Measurements from ENCODE around the gene ACSBG1. TPM values are rescaled to one million over a fixed set of nuclear protein-coding genes. Genes with fewer than 3 reads are reported as not detected.
"Not testable (repeated sequence)": the region's sequence is repeated elsewhere in the genome, so short reads cannot be mapped to it uniquely, and the experiment has no call there.

The ACSBG1 gene
- total RNA-seq, 1 donor from 2014 or later, result 0.07 TPM

DNA sequence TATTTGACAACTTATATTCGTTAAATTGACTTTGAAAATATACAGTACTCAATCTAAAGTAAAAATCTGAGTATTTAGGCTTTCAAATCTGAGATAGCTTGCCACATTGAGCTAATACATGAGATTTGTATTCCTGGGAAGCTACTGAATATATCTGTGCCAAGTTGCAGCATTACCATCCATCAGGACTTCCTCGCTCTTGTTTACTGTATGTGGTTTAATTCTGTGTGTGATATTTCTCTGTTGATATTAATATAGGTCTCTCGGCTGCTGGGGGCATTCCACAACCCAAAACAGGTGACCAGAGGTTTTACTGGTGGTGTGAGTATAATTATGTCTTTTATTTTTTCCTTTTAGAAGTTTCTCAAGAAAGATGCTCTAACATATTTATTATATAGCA, 79.4 kb downstream of the ACSBG1 start:
- TF ChIP-seq, protein P1, sequence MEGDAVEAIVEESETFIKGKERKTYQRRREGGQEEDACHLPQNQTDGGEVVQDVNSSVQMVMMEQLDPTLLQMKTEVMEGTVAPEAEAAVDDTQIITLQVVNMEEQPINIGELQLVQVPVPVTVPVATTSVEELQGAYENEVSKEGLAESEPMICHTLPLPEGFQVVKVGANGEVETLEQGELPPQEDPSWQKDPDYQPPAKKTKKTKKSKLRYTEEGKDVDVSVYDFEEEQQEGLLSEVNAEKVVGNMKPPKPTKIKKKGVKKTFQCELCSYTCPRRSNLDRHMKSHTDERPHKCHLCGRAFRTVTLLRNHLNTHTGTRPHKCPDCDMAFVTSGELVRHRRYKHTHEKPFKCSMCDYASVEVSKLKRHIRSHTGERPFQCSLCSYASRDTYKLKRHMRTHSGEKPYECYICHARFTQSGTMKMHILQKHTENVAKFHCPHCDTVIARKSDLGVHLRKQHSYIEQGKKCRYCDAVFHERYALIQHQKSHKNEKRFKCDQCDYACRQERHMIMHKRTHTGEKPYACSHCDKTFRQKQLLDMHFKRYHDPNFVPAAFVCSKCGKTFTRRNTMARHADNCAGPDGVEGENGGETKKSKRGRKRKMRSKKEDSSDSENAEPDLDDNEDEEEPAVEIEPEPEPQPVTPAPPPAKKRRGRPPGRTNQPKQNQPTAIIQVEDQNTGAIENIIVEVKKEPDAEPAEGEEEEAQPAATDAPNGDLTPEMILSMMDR (IDR thresholded peaks at IDR 0.05), result no peak
- DNase-seq (no peak), ATAC-seq (ENCODE audit: low read depth) (no peak)
- intact Hi-C loops (cut with micrococcal nuclease), result no loop called here
- H3K4me3 Mint-ChIP-seq, result no peak overlapping the region
- no peaks in the 10 kb centered on the region for H3K27me3 Mint-ChIP-seq
- H3K4me1 Mint-ChIP-seq, result peaks cover 26% of the 10 kb centered on the region
- peaks cover 58% of the 10 kb centered on the region for H3K36me3 Mint-ChIP-seq (ENCODE audit: low read depth)
- POLR2A ChIA-PET, result interaction anchor here (1.0 kb wide), 1 partner anchor 40 kb away, joined by 3 read pairs; no protein-coding TSS in a partner anchor
- H3K9me3 Mint-ChIP-seq, result no peaks in the 10 kb centered on the region
- H3K27ac Mint-ChIP-seq, result no peak overlapping the region
- CTCF ChIA-PET, result interaction anchor here (2.2 kb wide), 2 partner anchors 23 to 41 kb away, joined by 5 to 16 read pairs; no protein-coding TSS in a partner anchor

- H3K9me3 Mint-ChIP-seq; ATAC-seq (ENCODE audit: low read depth); intact Hi-C loops (cut with micrococcal nuclease); H3K27me3 Mint-ChIP-seq; DNase-seq: not testable (repeated sequence)
- Mint-ChIP-seq H3K4me1 (peaks cover 46% of the 10 kb centered on the region), H3K4me3 (peak overlapping the region; percentile 94), H3K27ac (peak overlapping the region; percentile 4), H3K36me3 (ENCODE audit: low read depth) (peaks cover 32% of the 10 kb centered on the region)
- CTCF ChIA-PET, result interaction anchor here (1.1 kb wide), 1 partner anchor 45 kb away, joined by 3 read pairs; no protein-coding TSS in a partner anchor
- POLR2A ChIA-PET, result interaction anchor here (0.6 to 4.5 kb wide), 2 partner anchors 14 to 22 kb away, joined by 3 to 86 read pairs; no protein-coding TSS in a partner anchor
These were observed 83.3 kb downstream of the ACSBG1 start for GRCh38 chr15:78151075-78151474.

- CTCF ChIA-PET, result interaction anchor here (1.1 to 3.3 kb wide), 3 partner anchors 25 to 46 kb away, joined by 3 to 18 read pairs (median 3); no protein-coding TSS in a partner anchor
- Mint-ChIP-seq H3K9me3 (no peaks in the 10 kb centered on the region), H3K4me1 (peaks cover 46% of the 10 kb centered on the region), H3K27ac (peak overlapping the region; percentile 67), H3K4me3 (peak overlapping the region; percentile 94), H3K27me3 (no peaks in the 10 kb centered on the region), H3K36me3 (ENCODE audit: low read depth) (peaks cover 22% of the 10 kb centered on the region)
- no peak for DNase-seq
- intact Hi-C loops (cut with micrococcal nuclease), result loop anchor here (1.0 to 10.0 kb wide), 6 partner anchors 17 to 1075 kb away; partner anchors contain the start of genes CIB2, IREB2 and TSPAN3
- TF ChIP-seq, protein P1 (IDR thresholded peaks at IDR 0.05), result no peak
- no peak for ATAC-seq (ENCODE audit: low read depth)
- POLR2A ChIA-PET, result interaction anchor here (0.6 to 4.5 kb wide), 7 partner anchors 15 to 287 kb away, joined by 3 to 86 read pairs (median 12); partner anchors contain the start of genes CIB2 and IREB2
These were observed 84.3 kb downstream of the ACSBG1 start for GRCh38 chr15:78149805-78150751.

GRCh38 chr15:78149068-78149804, 85.1 kb downstream of the ACSBG1 start, which contains the start of gene IDH3A:
Gene IDH3A, plus strand, starts transcription at chr15:78149362. Its CDS starts 42 bp downstream, at chr15:78149404.
- CTCF ChIA-PET, result interaction anchor here (1.1 to 3.3 kb wide), 4 partner anchors 18 to 46 kb away, joined by 3 to 18 read pairs (median 3); partner anchors contain the start of gene CIB2
- Mint-ChIP-seq H3K4me1 (peaks cover 46% of the 10 kb centered on the region), H3K4me3 (peak within 1 kb of the TSS; percentile 94), H3K27ac (peak within 1 kb of the TSS; percentile 91), H3K27me3 (no peaks in the 10 kb centered on the region), H3K9me3 (no peaks in the 10 kb centered on the region), H3K36me3 (ENCODE audit: low read depth) (peaks cover 21% of the 10 kb centered on the region)
- peak; percentile 99 for DNase-seq
- POLR2A ChIA-PET, result interaction anchor here (0.6 to 4.5 kb wide), 16 partner anchors 9 to 1240 kb away, joined by 3 to 86 read pairs (median 5); partner anchors contain the start of genes CIB2, IREB2 and SKIC8
- intact Hi-C loops (cut with micrococcal nuclease), result loop anchor here (1.0 to 10.0 kb wide), 6 partner anchors 18 to 1074 kb away; partner anchors contain the start of genes CIB2, IREB2 and TSPAN3
- TF ChIP-seq, protein P1 (IDR thresholded peaks at IDR 0.05), result no peak
- ATAC-seq (ENCODE audit: low read depth), result peak; percentile 97

Measured in activated B cell treated with CpG ODN at 0.5 μM for 24 hours (primary cell).